ENCODE data around the gene CYB5R4. TPM values are rescaled to one million over a fixed set of nuclear protein-coding genes. Genes with fewer than 3 reads are reported as not detected.

The CYB5R4 gene
- total and polyA plus RNA-seq, 2 of the 8 experiments (the other 6 are each of a cell fraction or from before 2014, with no cell fraction given) = 2.8 to 14.6 TPM

DNA sequence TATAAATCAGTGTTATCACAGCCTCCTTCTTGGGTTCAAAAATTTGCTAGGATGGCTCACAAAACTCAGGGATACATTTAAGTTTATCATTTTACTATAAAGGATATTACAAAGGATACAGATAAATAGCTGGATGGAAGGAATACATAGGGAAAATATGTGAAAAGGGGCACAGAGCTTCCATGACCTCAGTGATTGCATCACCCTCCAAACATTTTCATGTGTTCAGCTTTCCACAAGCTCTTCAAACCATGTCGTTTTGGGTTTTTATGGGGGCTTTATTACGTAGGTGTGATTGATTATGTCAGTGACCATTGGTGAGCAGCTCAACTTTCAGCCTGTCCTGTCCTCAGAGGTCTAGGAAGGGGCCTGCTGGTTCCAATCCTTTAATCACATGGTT lies 68.0 kb downstream of the CYB5R4 start:
- Histone ChIP-seq H3K9me3 (ENCODE audit: insufficient read depth in 2 of 2, low read depth in 1 of 2, low read length in 1 of 2) (no peaks in the 10 kb centered on the region), H3K14ac (ENCODE audit: insufficient read length) (no peak overlapping the region), H4K91ac (replicated peaks; ENCODE audit: insufficient read length, low read length) (no peak overlapping the region), H3K4me2 (ENCODE audit: insufficient read depth in 1 of 2, low read depth in 2 of 2, low read length in 2 of 2) (no peak overlapping the region), H2BK15ac (ENCODE audit: low read length) (no peak overlapping the region), H3K56ac (replicated peaks; ENCODE audit: insufficient read length, low read depth, low read length) (no peak overlapping the region), H4K5ac (ENCODE audit: insufficient read length, low read depth, low read length) (no peak overlapping the region), H2BK120ac (replicated peaks; ENCODE audit: low read depth, low read length) (no peak overlapping the region), H3K18ac (ENCODE audit: extremely low read depth, low read length) (no peak overlapping the region), H4K8ac (ENCODE audit: extremely low read depth, insufficient read depth, low read length) (no peak overlapping the region), H3K36me3 (ENCODE audit: control insufficient read depth in 2 of 4, insufficient read depth in 4 of 4, low read length in 3 of 4) (peaks cover 0 to 3% (median 0%) of the 10 kb centered on the region in 4 experiments; a peak in 1 of 8 replicates), H2BK5ac (ENCODE audit: low read depth, low read length) (no peak overlapping the region), H3K9ac (replicated peaks in 1 of 4; ENCODE audit: extremely low read depth in 1 of 4, low read depth in 3 of 4, low read length in 3 of 4) (no peak overlapping the region), H3K23me2 (ENCODE audit: low read depth, low read length) (no peaks in the 10 kb centered on the region), H3K79me2 (ENCODE audit: control insufficient read depth in 1 of 2, insufficient read depth in 2 of 2, low read length in 2 of 2) (no peaks in the 10 kb centered on the region), H2AK5ac (ENCODE audit: low read depth, low read length) (no peak overlapping the region), H3K79me1 (ENCODE audit: low read depth, low read length) (no peaks in the 10 kb centered on the region), H3K4ac (replicated peaks; ENCODE audit: insufficient read length, low read depth, low read length) (no peak overlapping the region), H3K23ac (ENCODE audit: insufficient read length) (no peak overlapping the region), H3K27ac (ENCODE audit: low read depth, low read length) (no peak overlapping the region), H4K20me1 (replicated peaks in 1 of 2; ENCODE audit: control insufficient read depth in 1 of 2, insufficient read depth in 2 of 2, low read length in 2 of 2) (no peaks in the 10 kb centered on the region), H3K4me3 (ENCODE audit: extremely low read depth in 1 of 4, insufficient read depth in 2 of 4, low read depth in 3 of 4, low read length in 4 of 4) (no peak overlapping the region), H3K27me3 (replicated peaks in 1 of 4; ENCODE audit: control insufficient read depth in 3 of 4, extremely low read depth in 1 of 4, insufficient read depth in 3 of 4, low read length in 3 of 4) (no peaks in the 10 kb centered on the region), H2AFZ (ENCODE audit: low read length) (no peak overlapping the region), H3K4me1 (replicated peaks in 1 of 4; ENCODE audit: control insufficient read depth in 3 of 4, insufficient read depth in 4 of 4, low read length in 3 of 4) (no peaks in the 10 kb centered on the region), H2BK12ac (ENCODE audit: low read depth, low read length) (no peak overlapping the region), H2BK20ac (ENCODE audit: low read length) (no peak overlapping the region)
- WGBS, 2 experiments (ENCODE audit: extremely low coverage in 1 of 2, insufficient coverage in 1 of 2, insufficient read length in 1 of 2, insufficient replicate concordance in 2 of 2, low coverage in 1 of 2, low lambda C conversion rate in 2 of 2, missing lambda C conversion rate in 1 of 2) = 77% methylated on average over 2 of the region's 2 CpGs; no CpG with 5 or more reads in 1 of the 2 experiments
- no peak for DNase-seq (ENCODE audit: low read depth in 1 of 2, low spot score in 2 of 2)
- ChIA-PET POLR2A (ENCODE audit: partially characterized antibody) (interaction anchor here (0.6 kb wide), 1 partner anchor 583 kb away, joined by 3 read pairs; no protein-coding TSS in a partner anchor), CTCF (ENCODE audit: partially characterized antibody) (interaction anchor here (0.6 kb wide), 1 partner anchor 9 kb away, joined by 3 read pairs; no protein-coding TSS in a partner anchor)
- FAIRE-seq = no peak
- TF ChIP-seq HDAC2 (IDR thresholded peaks at IDR 0.05; ENCODE audit: borderline replicate concordance in 1 of 2, low read depth in 2 of 2, low read length in 2 of 2) = no peak
- TF ChIP-seq RAD21 (IDR thresholded peaks at IDR 0.05 in 1 of 2, conservative IDR thresholded peaks at IDR 0.05 in 1 of 2; ENCODE audit: low read depth in 2 of 2, low read length in 2 of 2) = no peak
- no peak for TF ChIP-seq GABPA (IDR thresholded peaks at IDR 0.05; ENCODE audit: borderline replicate concordance, insufficient read depth, low read length)
- no peak for TF ChIP-seq JUND (IDR thresholded peaks at IDR 0.05; ENCODE audit: low read length)
- no peak for TF ChIP-seq GTF2F1 (IDR thresholded peaks at IDR 0.05; ENCODE audit: borderline replicate concordance, low read depth, low read length)
- no peak for TF ChIP-seq RNF2 (IDR thresholded peaks at IDR 0.05; ENCODE audit: borderline replicate concordance, low read depth, low read length, missing control alignments, poor library complexity, severe bottlenecking)
- no peak for TF ChIP-seq TAF1 (IDR thresholded peaks at IDR 0.05; ENCODE audit: low read depth, low read length)
- TF ChIP-seq, protein P1, sequence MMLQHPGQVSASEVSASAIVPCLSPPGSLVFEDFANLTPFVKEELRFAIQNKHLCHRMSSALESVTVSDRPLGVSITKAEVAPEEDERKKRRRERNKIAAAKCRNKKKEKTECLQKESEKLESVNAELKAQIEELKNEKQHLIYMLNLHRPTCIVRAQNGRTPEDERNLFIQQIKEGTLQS (IDR thresholded peaks at IDR 0.05; ENCODE audit: insufficient read depth, low read depth, low read length) = no peak
- no peak for TF ChIP-seq RXRA (IDR thresholded peaks at IDR 0.05; ENCODE audit: insufficient read depth, low read depth, low read length)
- TF ChIP-seq CREB1 (IDR thresholded peaks at IDR 0.05) = no peak
- no peak for TF ChIP-seq SP2 (IDR thresholded peaks at IDR 0.05; ENCODE audit: low read length)
- TF ChIP-seq YY1 (IDR thresholded peaks at IDR 0.05; ENCODE audit: low read depth, low read length) = no peak
- TF ChIP-seq CHD1 (IDR thresholded peaks at IDR 0.05; ENCODE audit: low read depth, low read length) = no peak
